D721Med (cell line): ENCODE data around the gene PRKN.

ENCODE experiments used
- DNase-seq: peaks from one replicate; pipeline ENCODE4 v3.0.0; 2011; ENCODE audit warnings: low spot score; ENCODE audit not compliant: insufficient read length
- FAIRE-seq: peaks from 2 replicates; lab custom pipeline; 2011; peaks lifted over from hg19 to GRCh38; lab: Jason Lieb, UNC
- TF ChIP-seq, protein P1 (sequence below): IDR thresholded peaks from 2 replicates; pipeline ENCODE4 v1.5.1; 2012; ENCODE audit warnings: mild to moderate bottlenecking, control low read depth; ENCODE audit not compliant: insufficient read depth; ENCODE audit errors: missing control alignments

The PRKN gene

DNA sequence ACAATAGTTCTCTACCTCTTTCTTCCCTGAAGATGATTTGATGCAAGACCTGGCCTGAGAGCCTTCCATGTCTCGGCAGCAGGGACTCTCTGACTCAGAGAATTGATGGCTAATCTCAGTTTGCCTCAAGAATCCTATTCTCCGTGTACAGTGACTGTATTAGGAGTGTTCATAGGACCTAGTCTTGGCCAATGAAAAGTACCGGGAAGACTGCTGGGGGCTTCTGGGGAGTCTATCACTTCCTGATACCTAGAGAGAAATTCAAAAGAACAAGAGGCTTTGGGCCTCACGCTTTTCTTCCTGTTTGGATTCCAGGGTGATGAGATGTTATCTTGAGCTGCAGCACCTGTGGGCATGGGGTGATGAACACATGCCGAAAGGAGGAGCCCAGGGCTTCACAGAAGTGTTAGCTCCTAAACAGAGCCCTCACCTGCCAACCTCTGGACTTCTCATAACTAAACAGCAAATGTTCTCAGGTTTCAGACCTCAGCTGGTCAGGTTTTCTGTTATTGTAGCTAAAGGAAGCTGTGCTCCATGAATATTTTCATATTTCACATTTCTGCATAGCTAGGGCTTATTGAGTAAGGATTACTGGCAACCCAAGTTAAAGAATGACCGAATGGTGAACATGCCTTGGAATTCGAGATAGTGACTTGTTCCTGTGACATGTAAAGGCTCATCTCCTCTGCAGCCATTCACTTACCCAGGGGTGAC, 1130.6 kb downstream of the PRKN start:
- FAIRE-seq (no peak), DNase-seq (no peak)
- TF ChIP-seq, protein P1, sequence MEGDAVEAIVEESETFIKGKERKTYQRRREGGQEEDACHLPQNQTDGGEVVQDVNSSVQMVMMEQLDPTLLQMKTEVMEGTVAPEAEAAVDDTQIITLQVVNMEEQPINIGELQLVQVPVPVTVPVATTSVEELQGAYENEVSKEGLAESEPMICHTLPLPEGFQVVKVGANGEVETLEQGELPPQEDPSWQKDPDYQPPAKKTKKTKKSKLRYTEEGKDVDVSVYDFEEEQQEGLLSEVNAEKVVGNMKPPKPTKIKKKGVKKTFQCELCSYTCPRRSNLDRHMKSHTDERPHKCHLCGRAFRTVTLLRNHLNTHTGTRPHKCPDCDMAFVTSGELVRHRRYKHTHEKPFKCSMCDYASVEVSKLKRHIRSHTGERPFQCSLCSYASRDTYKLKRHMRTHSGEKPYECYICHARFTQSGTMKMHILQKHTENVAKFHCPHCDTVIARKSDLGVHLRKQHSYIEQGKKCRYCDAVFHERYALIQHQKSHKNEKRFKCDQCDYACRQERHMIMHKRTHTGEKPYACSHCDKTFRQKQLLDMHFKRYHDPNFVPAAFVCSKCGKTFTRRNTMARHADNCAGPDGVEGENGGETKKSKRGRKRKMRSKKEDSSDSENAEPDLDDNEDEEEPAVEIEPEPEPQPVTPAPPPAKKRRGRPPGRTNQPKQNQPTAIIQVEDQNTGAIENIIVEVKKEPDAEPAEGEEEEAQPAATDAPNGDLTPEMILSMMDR, result no peak

DNA sequence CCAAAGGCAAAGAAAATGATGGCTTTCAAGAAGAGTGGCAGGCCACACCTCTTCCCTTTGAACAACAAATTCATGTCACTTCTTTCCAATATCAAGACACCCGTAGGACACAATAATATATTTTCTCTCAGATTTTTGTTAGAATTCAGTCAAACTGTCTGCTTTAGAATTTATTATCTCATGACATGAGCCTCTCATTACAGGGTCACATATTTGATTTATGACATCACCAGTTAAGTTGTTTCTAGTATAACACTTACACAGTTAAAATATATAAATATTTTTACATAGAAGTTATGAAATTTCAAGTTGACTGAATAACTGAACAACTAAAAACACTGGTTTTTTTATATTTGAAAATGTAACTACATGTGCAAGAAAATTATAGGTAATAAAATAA, 1133.2 kb downstream of the PRKN start:
- TF ChIP-seq, protein P1, result no peak
- FAIRE-seq (no peak), DNase-seq (no peak)

DNA sequence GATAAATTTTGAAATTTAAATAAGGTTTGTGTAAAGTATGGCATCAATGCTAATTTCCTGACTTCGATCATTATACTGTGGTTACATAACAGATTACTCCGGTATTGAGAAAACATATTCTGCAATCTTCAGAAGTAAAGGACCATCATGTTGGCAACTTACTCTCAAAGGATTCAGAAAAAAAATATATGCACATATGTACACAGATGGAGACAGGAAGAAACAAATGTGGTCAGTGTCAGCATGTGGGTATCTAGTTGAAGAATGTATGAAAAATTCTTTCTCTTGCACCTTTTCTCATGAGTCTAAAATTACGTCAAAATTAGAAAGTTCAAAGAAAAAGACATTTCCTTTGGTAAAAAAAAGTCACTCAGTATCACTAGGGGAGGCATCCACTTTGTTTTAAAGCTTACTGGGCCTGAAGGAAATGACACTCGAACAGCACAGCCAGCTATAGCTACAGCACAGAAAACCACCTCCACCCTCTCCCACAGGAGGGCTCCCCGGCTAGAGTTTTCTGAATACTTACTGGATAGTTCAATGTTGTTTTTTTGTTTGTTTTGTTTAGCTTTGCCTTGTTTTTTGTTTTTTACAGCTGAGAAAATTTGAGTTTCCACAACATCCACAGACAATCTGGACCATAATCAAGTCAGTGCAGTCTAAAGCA, 1136.5 kb downstream of the PRKN start:
- no peak for FAIRE-seq
- no peak for DNase-seq
- TF ChIP-seq, protein P1, result no peak

DNA sequence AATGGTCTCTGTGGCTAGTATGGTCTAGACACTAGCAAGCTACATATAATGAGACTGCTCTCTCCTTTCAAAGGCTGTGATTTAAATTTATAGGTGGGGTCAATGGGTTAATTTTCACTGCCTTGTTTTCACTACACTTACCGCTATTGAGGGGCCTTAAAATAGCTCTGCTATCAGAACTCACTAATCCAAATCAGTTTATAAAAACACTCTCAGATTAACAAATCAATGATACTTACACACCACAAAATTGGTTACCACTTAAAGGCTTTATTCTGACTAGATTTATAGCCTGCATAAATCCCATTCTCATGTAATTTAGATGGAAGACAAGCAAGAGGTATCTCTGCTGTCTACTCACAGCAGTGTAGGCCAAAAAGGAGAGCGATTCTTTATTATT, 1140.7 kb downstream of the PRKN start:
- peak; percentile 33 for DNase-seq
- FAIRE-seq, result peak; percentile 88
- TF ChIP-seq, protein P1, result no peak

DNA sequence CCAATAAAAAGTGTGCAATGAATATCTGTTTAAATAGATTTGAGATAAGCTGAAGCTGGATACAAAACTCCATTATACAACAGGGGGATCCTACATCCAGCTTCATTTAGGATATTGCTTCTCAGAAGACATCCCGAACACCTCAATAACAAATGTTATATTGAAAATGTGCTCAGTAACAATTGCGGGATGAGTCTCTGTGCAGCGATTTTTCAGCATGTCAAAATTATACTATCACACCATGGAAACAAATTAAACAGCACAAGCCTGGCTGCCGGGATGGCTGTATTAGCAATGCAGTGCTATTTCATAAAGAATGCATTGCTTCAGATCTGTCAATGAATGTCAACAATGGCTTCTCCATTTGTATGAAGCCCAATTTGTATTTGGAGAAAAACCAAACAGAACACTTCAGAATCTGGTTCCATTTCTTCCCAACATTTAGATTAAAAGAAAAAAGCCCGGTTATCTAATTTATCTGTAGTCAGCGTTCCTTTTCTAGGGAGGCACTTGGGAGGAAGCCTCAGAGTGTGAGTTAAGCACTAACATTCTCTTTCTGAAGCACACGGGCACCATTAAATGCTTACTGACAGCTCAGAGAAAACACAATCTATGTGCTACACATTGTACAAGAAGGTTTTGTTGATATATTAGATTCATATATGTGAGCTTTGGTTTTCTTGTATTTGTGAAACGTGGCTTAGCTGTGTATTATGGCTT, 1142.8 kb downstream of the PRKN start:
- no peak for FAIRE-seq
- TF ChIP-seq, protein P1, result no peak

DNA sequence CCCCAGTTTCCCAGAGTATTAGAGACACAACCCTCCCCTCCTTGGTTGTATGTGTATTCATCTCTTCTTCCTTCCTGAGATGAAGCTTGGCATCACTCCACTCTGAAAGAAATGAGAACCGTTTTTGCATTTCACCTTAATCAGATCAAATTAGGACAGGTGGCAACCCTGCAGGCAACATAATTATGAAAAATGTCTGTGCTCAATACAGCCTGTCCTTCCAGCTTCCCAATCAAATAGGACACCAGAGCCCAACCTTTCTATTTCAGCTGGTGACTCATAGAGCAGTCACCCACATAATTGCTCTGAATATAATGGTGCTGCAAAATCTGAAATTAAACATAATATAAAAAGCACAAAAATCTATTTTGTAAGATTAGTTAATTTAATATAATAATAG, 1143.5 kb downstream of the PRKN start:
- TF ChIP-seq, protein P1, result no peak
- DNase-seq (no peak), FAIRE-seq (no peak)

More for the DNA sequence above, 1142.8 kb downstream of the PRKN start:
- no peak for DNase-seq

DNA sequence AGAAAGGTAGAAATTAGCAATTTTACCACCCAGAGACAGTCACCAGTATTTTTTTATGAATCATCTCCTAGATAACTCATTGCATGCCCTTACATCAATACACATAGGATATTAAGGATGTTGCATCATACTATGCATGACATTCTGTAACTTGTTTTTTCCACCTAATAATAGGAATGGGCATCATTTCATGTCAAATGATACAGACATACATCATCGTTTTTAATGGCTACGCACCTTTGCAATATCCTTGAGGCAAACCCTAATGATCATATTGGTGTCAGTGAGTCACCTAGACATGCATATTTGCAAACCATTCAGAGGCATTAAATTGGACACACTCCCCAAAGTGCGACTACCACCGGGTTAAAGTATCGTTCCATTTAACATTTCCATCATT, 1144.0 kb downstream of the PRKN start:
- no peak for FAIRE-seq
- TF ChIP-seq, protein P1, result no peak
- no peak for DNase-seq
